HG02970 (cell line): Measurements from ENCODE around the gene PTPRK.

ENCODE experiments used
- ATAC-seq: cut with Tn5 transposase; IDR thresholded peaks from one replicate; pipeline ENCODE4 v1.9.1; 2021; ENCODE audit warnings: mild to moderate bottlenecking, moderate library complexity, moderate number of reproducible peaks; ENCODE audit not compliant: unreplicated experiment, low FRiP score

Gene PTPRK

DNA sequence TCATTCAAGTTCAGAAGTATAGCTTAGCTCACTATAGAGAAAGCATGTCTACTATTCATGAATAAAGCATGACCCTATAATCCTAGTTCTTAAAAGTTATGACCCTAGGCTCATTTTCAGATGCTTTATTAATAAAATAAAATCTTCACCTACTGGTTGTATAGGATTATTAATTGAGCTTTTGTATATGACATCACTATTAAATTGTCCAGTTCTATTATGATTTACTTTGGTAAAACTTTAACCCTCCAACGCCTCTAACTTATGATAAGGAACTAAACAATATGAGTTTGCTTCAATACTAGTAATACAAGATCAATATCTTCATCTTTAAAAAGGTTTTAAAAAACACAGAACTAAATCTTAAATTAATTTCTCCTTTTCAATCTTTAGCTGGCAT lies 356.1 kb downstream of the PTPRK start:
- no peak for ATAC-seq

DNA sequence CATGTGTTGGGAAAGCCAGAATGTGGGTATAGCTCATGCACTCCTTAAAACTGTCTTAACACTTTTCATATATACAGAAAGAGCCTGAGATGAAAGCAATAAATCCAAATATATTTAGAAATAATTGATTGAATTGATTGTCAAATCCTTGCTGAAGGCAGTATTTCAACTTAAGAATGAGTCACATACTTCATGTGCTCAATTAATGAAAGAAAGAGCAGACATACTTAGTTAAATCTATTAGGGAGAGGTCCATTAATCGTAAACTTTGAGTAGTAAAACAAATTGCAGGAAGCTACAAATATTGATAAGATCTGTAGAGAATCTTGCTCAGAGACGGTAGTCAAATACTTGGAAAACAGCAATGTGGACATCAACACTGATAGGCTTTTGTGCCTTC lies 358.0 kb downstream of the PTPRK start:
- ATAC-seq: no peak

GRCh38 chr6:128161839-128162238 lies 358.6 kb downstream of the PTPRK start:
- ATAC-seq: no peak

DNA sequence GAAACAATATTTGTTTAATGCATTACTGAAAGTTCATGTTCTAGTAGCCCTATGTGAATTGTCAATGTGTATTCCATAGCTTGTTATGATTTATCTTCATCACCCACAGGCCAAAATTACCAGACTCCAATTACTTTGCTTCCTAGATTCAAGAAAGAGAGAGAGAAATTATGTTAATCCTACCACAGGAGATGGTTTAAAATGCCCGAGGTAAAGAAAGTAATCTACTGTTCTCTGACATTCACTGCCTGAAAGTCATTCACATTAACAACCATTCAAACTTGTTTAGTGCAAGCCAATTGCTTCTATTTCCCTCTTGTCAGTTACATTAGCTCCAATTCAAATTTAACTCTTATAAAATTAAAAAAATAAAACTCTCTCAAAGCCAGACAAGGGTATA lies 359.1 kb downstream of the PTPRK start:
- ATAC-seq: no peak

DNA sequence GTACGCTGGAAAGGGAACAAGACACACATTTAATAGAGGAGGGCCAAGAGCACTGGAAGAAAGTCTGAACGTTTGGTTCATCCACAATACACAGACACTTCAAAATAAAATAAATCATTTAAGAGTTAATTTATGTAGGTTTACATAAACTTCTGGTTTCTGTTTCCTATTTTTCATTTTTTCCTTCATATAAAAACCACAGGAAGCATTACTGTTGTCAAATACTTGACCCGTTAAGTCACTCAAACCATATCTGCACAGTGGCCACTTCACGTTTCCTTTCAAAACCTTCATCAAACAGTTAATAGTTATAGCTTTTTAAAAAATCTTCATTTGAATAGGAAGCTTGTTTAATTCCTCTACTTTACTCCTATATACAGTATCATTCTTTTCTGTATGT lies 361.9 kb downstream of the PTPRK start:
- no peak for ATAC-seq

DNA sequence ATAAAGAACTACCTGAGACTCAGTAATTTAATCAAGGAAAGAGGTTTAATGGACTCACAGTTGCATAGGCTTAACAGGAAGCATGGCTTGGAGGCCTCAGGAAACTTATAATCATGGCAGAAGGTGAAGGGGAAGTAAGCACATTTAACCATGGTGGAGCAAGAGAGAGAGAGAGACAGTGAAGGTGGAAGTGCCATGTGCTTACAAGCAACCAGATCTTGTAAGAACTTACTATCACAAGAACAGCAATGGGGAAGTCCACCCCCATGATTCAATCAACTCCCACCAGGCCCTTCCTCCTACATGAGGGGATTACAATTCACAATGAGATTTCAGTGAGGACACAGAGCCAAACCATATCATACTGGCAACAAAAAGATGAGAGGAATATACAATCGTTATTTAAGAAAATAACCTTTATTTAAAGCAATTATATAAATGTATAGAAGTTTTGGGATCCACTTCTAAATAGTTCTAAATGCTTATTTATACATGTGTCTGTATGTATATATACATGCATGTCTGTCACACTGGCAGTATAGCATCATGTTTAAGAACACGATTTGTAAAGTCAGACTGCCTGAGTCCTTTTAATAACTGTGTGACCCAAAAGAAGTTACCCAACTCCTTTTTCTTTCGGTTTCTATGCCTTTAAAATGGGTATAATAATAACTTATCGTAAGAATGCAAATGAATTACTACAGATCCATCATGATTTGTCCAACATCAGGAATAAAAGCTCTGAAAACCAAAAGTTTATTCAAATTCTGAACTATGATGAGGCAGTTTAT lies 363.9 kb downstream of the PTPRK start:
- ATAC-seq: no peak

- ATAC-seq: no peak
These were observed 364.6 kb downstream of the PTPRK start for GRCh38 chr6:128155826-128156225.

DNA sequence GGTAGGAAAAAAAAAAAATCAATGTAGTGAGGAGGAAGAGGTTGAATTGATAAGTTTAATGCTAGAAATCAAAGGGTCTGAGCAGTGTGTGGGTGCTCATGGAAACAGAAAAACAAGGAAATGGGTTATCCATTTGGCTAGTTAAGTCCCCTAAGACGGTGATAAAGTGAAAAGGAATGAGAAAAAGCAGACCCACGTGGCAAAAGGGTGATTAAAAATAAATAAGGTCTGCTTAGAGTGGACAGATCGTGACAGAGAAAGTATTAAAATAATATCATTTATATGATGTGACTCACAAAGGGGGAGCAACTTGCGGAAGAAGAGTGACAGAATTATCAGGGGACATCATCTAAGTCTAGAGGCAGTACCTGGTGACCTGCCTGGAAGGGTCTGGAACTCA lies 367.8 kb downstream of the PTPRK start:
- ATAC-seq: no peak

DNA sequence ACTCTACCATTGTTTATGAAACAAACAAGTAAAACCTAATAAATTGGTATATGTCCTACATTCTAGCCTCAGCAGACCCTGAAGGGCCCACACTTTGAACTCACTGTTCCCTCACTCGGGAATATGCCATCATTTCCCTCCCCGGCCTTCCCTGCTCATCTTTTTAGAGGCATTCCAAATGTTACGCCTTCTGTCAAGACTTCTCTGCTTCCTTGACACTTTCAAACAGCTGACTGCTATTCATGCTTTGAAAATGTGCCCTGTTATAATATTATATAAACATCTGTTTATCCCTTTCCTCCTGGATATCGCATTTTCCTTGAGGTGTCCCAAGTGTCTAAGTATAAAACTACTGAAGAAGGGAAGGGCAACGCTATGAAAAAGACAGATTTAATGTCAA lies 370.0 kb downstream of the PTPRK start:
- ATAC-seq: no peak

GRCh38 chr6:128149796-128150195 lies 370.6 kb downstream of the PTPRK start:
- no peak for ATAC-seq

DNA sequence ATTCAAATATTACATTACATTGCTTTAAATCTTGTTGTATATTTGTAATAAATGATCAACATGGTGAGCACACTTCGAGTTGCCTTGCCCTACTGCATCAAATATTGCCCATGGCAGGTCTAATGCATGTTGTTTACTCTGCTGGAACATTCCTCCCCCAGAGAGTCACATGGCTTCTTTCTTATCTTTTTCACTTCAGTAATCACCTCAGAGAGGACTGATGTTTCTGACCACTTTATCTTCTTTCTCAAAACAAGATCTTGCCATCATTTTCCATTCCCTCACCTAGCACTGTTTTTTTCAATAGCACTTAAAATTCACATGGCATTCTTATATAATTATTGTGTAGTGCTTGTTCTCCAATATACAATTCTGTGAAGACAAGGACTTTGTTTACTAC lies 376.1 kb downstream of the PTPRK start:
- no peak for ATAC-seq

- no peak for ATAC-seq
These were observed 378.5 kb downstream of the PTPRK start for GRCh38 chr6:128141932-128142331.

- no peak for ATAC-seq
These were observed 380.9 kb downstream of the PTPRK start for GRCh38 chr6:128139519-128139918.

DNA sequence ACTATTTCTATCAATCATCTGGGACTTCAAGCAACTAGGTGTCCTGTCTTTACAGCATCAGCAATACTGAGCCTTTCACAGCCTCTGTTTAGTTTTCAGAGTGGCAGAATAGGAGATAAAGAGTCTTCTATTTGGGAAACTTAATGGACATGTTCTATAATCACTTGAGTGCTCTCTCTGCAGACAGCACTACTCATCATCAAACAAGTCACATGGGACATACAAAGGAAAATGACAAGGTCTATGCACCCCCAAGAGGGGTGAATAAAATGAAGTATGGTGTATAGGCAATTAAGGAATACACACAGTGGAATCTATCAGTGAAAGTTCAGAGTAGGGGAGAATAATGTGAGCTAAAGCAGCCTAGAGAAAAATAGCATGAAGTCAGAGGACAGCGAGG lies 381.7 kb downstream of the PTPRK start:
- ATAC-seq: no peak

GRCh38 chr6:128135325-128135724 lies 385.1 kb downstream of the PTPRK start:
- ATAC-seq: no peak

GRCh38 chr6:128131566-128131965 lies 388.8 kb downstream of the PTPRK start:
- ATAC-seq: no peak

DNA sequence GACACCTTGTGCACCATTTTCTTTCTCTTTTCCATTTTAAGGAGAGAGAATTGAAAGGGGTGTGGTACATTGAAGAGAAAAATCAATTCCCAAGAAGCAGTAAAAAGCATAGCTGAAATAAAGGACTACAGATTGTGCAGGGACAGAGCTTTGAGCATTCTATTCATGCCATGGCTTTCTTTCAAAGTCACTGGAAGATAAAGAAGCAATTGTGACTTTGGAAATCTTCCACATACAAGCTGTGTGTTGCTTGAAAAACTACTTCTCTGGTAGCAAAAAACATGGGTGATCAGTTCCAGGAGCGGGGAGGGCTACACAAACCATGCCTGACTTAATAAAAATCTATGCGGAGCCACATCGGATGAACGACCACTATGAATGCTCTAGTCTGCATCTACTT lies 389.4 kb downstream of the PTPRK start:
- ATAC-seq: no peak

GRCh38 chr6:128129679-128130078 lies 390.7 kb downstream of the PTPRK start:
- no peak for ATAC-seq

GRCh38 chr6:128127650-128128049 lies 392.7 kb downstream of the PTPRK start:
- ATAC-seq: no peak

DNA sequence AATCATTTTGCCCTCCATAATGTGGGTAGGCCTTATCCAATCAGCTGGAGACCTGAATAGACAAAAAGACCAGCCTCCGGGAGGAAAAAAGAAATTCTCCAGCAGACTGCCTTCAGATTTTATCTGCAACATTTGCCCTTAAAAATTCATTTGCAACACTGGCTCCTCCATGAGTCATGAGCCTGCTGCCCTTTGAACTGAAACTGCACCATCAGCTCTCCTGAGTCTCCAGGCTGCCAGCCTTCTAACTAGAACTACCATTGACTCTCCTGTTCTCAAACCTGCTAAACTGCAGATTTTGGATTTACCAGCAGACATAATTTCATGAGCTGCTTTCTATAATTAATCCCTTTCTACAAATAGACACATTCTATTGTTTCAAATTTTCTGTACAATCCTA lies 395.7 kb downstream of the PTPRK start:
- no peak for ATAC-seq

GRCh38 chr6:128121610-128122009 lies 398.8 kb downstream of the PTPRK start:
- ATAC-seq: no peak

GRCh38 chr6:128121190-128121589 lies 399.2 kb downstream of the PTPRK start:
- ATAC-seq: no peak

GRCh38 chr6:128118401-128118800 lies 402.0 kb downstream of the PTPRK start:
- no peak for ATAC-seq
